Colonic mucosa (tissue), 4 donors: ENCODE results near the gene ATP10D. TPM values are rescaled to one million over a fixed set of nuclear protein-coding genes. Genes with fewer than 3 reads are reported as not detected.

Source experiments
- DNase-seq: peaks from one replicate; pipeline ENCODE4 v3.0.0-alpha.2; 2020
- H3K27ac ChIP-seq: fragments of 200-600 bp; one replicate; pipeline ENCODE4 v1.8.0; 2021
- H3K27me3 ChIP-seq: fragments of 200-600 bp; one replicate; pipeline ENCODE4 v1.8.0; 2021
- H3K36me3 ChIP-seq: fragments of 200-600 bp; one replicate; pipeline ENCODE4 v1.8.0; 2021
- H3K4me1 ChIP-seq: fragments of 200-600 bp; one replicate; pipeline ENCODE4 v1.8.0; 2021; ENCODE audit warnings: mild to moderate bottlenecking
- H3K4me3 ChIP-seq: fragments of 200-600 bp; one replicate; pipeline ENCODE4 v1.8.0; 2021
- H3K9ac ChIP-seq, 2 donors: one replicate each; pipeline ENCODE4 v1.7.0; 2013; ENCODE audit warnings: control low read depth in 2 of 2, low read depth in 2 of 2, low read length in 2 of 2
- H3K9me3 ChIP-seq: fragments of 200-600 bp; one replicate; pipeline ENCODE4 v1.8.0; 2021
- intact Hi-C: fragments of 100-400 bp; cut with DNase I; formaldehyde crosslinking; loops from one replicate; pipeline ENCODE4 v1.14.1; 2022
- total RNA-seq, 2 donors: library from RNA; stranded (reverse); fragmentation: NEBNext Ultra II Directional in 1 of 2; extraction: Animal tissue kit (Norgen Biotek cat#: 25700) in 1 of 2; gene quantifications; one replicate each; pipeline ENCODE4 v1.2.1, GENCODE V29; 2021
- TF ChIP-seq, protein P1 (sequence below): fragments of 200-600 bp; IDR thresholded peaks from one replicate; pipeline ENCODE4 v1.8.0; 2022; ENCODE audit warnings: antibody characterized with exemption, mild to moderate bottlenecking
- donor health status: healthy.
- donor health status: DM: no; HTN: no; CAD: no.
- donor health status: DM: no; HTN: no; CAD: no.

Gene ATP10D
- total RNA-seq, 2 donors from 2014 or later, result 8.6 to 11.3 TPM

DNA sequence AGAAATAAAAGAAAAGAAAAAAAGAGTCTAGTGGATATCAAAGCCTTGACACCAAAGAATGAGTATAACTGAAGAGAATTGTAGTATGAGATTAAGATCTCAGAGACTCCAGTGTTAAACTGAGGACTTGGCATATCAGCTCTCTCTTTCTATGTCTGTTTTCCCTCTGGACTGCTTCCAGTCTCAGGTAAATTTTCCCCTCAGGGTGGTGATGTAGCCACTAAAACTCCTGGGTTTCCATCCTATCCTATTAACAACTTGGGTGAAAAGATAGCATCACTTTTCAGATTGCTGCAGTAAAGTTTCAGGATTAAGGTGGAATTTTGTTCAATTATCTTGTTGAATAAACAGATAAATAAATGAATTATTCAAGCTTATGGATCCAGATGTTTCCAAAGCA, 85.7 kb downstream of the ATP10D start:
- H3K27ac ChIP-seq, result no peak overlapping the region
- H3K36me3 ChIP-seq, result no peaks in the 10 kb centered on the region
- H3K4me1 ChIP-seq, result no peaks in the 10 kb centered on the region
- H3K4me3 ChIP-seq, result no peak overlapping the region
- no peak for DNase-seq
- TF ChIP-seq, protein P1, sequence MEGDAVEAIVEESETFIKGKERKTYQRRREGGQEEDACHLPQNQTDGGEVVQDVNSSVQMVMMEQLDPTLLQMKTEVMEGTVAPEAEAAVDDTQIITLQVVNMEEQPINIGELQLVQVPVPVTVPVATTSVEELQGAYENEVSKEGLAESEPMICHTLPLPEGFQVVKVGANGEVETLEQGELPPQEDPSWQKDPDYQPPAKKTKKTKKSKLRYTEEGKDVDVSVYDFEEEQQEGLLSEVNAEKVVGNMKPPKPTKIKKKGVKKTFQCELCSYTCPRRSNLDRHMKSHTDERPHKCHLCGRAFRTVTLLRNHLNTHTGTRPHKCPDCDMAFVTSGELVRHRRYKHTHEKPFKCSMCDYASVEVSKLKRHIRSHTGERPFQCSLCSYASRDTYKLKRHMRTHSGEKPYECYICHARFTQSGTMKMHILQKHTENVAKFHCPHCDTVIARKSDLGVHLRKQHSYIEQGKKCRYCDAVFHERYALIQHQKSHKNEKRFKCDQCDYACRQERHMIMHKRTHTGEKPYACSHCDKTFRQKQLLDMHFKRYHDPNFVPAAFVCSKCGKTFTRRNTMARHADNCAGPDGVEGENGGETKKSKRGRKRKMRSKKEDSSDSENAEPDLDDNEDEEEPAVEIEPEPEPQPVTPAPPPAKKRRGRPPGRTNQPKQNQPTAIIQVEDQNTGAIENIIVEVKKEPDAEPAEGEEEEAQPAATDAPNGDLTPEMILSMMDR, result no peak
- H3K9me3 ChIP-seq, result no peaks in the 10 kb centered on the region
- intact Hi-C loops, result no loop called here
- H3K9ac ChIP-seq, result no peak overlapping the region
- no peaks in the 10 kb centered on the region for H3K27me3 ChIP-seq

DNA sequence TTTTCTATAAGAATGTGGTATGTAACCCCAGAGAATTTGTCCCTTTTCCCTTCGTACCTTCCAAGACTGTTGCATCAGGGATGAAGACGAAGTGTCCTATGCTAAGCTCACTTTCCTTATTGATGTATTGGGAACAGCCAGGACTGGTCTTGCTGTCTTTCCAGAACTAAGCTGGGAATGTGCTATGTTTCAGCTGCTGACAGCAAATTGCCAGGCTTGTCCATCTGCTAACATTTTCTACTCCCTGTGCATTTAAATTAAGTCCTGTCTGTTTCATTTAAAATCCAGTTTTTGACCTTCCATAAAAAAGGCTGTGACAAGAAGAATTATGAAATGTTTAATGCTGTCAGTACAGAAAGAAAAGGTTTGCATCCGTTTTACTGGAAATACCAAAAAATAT, 87.9 kb downstream of the ATP10D start:
- no peaks in the 10 kb centered on the region for H3K9me3 ChIP-seq
- no peak overlapping the region for H3K9ac ChIP-seq
- H3K4me3 ChIP-seq, result no peak overlapping the region
- no peaks in the 10 kb centered on the region for H3K27me3 ChIP-seq
- intact Hi-C loops, result no loop called here
- no peaks in the 10 kb centered on the region for H3K36me3 ChIP-seq
- H3K4me1 ChIP-seq, result no peaks in the 10 kb centered on the region
- TF ChIP-seq, protein P1, result no peak
- DNase-seq, result no peak
- no peak overlapping the region for H3K27ac ChIP-seq

DNA sequence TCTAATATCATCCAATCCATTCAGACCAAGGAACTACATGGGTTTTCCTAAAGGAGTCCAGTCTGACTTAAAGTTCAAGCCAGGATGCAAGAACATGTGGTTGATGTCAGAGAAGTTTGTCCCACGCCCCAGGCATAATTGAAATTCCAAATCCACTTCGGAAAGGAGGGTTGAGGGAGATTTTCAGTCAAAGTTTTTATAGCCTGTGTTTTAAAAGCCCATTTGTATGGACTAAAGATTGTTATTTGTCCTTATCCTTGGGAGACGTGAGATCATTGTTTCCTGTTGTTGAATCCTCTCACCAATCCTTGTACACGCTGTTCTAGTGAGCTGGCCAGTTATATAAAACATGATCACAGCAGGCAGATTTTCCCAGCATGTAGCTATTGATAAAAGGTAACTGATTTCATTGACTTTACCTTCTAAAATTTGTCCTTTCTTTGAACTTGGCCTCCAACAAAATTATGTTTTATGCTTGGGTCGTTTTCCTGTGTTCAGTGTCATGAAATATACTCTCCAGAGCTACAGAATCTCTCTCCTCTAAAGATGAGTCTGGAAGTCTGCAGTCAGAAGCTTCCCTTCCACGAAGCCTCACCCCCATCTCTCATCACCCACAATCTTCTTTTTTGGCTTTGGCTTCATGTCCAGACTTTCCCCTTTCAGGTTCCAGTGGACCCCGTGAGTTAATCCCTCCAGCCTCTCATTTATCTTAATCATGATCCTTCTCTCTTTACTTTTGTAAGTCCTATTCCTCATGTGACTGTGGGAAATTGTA, 92.9 kb downstream of the ATP10D start:
- Histone ChIP-seq H3K4me1 (no peaks in the 10 kb centered on the region), H3K9ac (no peak overlapping the region), H3K36me3 (no peaks in the 10 kb centered on the region), H3K27me3 (no peaks in the 10 kb centered on the region), H3K4me3 (no peak overlapping the region), H3K27ac (no peak overlapping the region), H3K9me3 (no peaks in the 10 kb centered on the region)
- intact Hi-C loops, result no loop called here
- TF ChIP-seq, protein P1, result no peak
- no peak for DNase-seq

DNA sequence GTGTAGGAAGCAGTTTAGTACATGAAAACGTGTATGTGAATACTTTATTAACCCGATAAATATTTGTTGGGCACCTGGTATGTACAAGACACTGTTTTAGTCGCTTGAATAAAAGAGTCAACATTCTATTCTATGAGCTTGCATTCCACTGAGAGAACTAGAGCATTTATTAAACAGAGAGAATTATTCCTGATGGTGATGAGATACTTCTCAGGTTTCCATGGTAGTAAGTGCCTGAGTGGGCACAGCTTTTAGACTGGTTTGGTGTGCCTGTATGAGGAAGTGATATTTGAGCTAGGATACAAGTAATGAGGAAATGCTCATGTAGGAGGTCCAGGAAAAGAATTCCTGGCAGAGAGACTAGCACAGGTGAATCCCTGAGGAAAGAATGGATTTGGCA, 94.2 kb downstream of the ATP10D start:
- DNase-seq, result no peak
- TF ChIP-seq, protein P1, result no peak
- Histone ChIP-seq H3K27ac (no peak overlapping the region), H3K36me3 (no peaks in the 10 kb centered on the region), H3K9me3 (no peaks in the 10 kb centered on the region), H3K4me3 (no peak overlapping the region), H3K9ac (no peak overlapping the region), H3K27me3 (no peaks in the 10 kb centered on the region), H3K4me1 (no peaks in the 10 kb centered on the region)
- intact Hi-C loops, result no loop called here

DNA sequence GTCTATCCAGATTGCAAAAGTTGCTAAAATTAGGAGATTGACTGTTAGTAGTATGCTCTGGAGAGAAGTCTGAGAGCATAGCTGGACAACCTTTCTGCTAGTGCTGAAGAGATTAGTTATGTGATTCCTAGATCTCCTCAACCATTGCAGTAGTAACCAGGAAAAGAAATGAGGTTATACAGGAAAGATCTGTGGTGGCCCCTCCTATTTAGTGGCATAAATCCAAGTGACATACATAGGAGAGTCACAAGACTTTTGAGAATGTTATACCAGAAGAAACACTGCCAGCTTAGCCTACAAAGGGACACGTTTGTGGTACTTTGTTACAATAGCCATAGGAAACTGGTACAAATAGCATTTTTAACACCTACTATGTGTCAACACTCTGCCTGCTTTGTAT, 105.2 kb downstream of the ATP10D start:
- H3K27ac ChIP-seq, result no peak overlapping the region
- intact Hi-C loops, result no loop called here
- H3K27me3 ChIP-seq, result no peaks in the 10 kb centered on the region
- H3K36me3 ChIP-seq, result no peaks in the 10 kb centered on the region
- no peaks in the 10 kb centered on the region for H3K9me3 ChIP-seq
- DNase-seq, result no peak
- H3K4me1 ChIP-seq, result no peaks in the 10 kb centered on the region
- no peak overlapping the region for H3K4me3 ChIP-seq
- no peak overlapping the region for H3K9ac ChIP-seq
- TF ChIP-seq, protein P1, result no peak
